Testis (tissue), 3 donors: ENCODE data around the gene HDAC7. TPM values are rescaled to one million over a fixed set of nuclear protein-coding genes. Genes with fewer than 3 reads are reported as not detected.

Source experiments
- DNase-seq: peaks from one replicate; pipeline ENCODE4 v3.0.0-alpha.2; 2019
- H3K27ac ChIP-seq, 2 donors: fragments of 200-600 bp; sonication (generic); one replicate each; pipeline ENCODE4 v1.5.1; 2019
- H3K27me3 ChIP-seq: fragments of 200-600 bp; sonication (generic); one replicate; pipeline ENCODE4 v1.5.1; 2019
- H3K36me3 ChIP-seq: fragments of 200-600 bp; sonication (generic); one replicate; pipeline ENCODE4 v1.5.1; 2017; ENCODE audit warnings: low read depth; ENCODE audit errors: missing control alignments
- H3K4me1 ChIP-seq: fragments of 200-600 bp; sonication (generic); one replicate; pipeline ENCODE4 v1.5.1; 2019
- H3K4me3 ChIP-seq, 2 donors: fragments of 200-600 bp; sonication (generic); one replicate each; pipeline ENCODE4 v1.5.1; 2017 to 2019
- H3K9me3 ChIP-seq: fragments of 200-600 bp; sonication (generic); one replicate; pipeline ENCODE4 v1.5.1; 2017
- CTCF ChIP-seq, 3 experiments: fragments of 450-650 bp in 2 of 3; fragments of 200-600 bp in 1 of 3; sonication (generic) in 1 of 3; IDR thresholded peaks; one replicate each; pipeline ENCODE4 v1.5.1; 2016 to 2019; ENCODE audit warnings: antibody characterized with exemption in 3 of 3, mild to moderate bottlenecking in 2 of 3, moderate library complexity in 1 of 3
- POLR2A ChIP-seq: fragments of 450-650 bp; IDR thresholded peaks from one replicate; pipeline ENCODE4 v1.6.1; 2017; ENCODE audit warnings: antibody characterized with exemption, mild to moderate bottlenecking, moderate library complexity
- WGBS, 2 donors: methylation state at CpG; one replicate each; pipeline ENCODE4 v1.1.5; 2018; 5-methylcytosine and 5-hydroxymethylcytosine counted together
- intact Hi-C: fragments of 100-400 bp; cut with DNase I; formaldehyde crosslinking; loops from one replicate; pipeline ENCODE4 v1.15.1; 2023; ENCODE audit warnings: low total_unique reads
- polyA plus RNA-seq: library from polyadenylated mRNA; stranded (reverse); fragments of 350-450 nt; fragmentation: Illumina TruSeq; extraction: RNeasy Lipid Tissue Mini Kit (QIAGEN cat#74804); gene quantifications from one replicate; pipeline ENCODE4 v1.2.3, GENCODE V29; 2014; ENCODE audit warnings: low read depth, low replicate concordance; ENCODE audit not compliant: insufficient read depth
- total RNA-seq, 2 donors: library from RNA; depleted of rRNA; stranded (reverse); fragments of >200 nt; gene quantifications; one replicate each; pipeline ENCODE4 v1.2.3, GENCODE V29; 2016

HDAC7 gene
- total and polyA plus RNA-seq, 3 donors from 2014 or later: 28.2 to 70.0 (median 39.9) TPM

DNA sequence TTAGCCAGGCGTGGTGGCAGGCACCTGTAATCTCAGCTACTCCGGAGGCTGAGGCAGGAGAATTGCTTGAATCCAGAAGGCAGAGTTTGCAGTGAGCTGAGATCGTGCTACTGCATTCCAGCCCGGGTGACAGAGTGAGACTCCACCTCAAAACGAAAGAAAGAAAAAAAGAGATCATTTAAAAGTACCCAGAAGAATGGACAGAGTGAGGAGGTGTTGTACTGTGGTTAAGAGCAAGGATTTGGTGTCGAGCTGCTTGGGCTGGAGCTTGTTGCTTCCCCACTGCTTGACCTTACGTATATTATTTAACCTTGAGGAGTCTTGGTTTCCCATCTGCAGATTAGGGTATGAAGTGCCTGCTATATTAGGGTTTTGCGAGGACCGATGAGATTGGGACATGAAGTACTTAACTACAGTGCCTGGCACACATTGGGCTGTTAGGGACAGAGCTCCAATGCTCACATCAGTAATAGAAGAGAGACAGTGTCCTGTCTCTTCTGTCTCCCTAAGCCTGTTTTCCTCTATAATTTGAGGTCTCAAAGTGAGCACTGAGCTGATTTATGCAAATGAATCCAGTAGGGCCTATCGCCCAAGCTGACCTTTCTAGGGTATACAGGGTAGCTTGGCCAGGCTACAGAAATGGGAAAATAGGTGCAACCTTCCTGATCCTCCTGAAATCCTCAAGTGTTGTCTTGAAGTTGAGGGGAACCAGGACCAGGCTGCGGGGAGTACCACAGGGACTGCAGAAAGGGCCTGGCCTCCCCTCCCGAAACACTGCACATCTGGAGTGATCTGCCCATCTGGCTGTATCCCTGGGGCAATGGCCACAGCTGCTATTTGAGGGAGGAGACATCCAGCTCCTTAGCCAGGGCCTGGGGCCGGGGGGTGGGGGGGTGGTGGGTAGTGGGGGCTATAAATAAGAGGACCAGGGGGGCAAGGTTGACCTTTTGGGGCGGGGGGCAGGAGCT lies 8.6 kb upstream of the HDAC7 start:
- intact Hi-C loops: no loop called here
- DNase-seq: no peak
- Histone ChIP-seq H3K9me3 (no peaks in the 10 kb centered on the region), H3K4me3 (no peak overlapping the region), H3K27ac (peak overlapping the region in 1 of 2 donors; percentile 79), H3K27me3 (no peaks in the 10 kb centered on the region), H3K4me1 (peaks cover 35% of the 10 kb centered on the region), H3K36me3 (no peaks in the 10 kb centered on the region)
- no peak for TF ChIP-seq POLR2A
- TF ChIP-seq CTCF (IDR thresholded peaks at IDR 0.05): no peak
- WGBS, 2 donors: 61 to 65% methylated on average over 14 of the region's 14 CpGs

GRCh38 chr12:47825173-47825639 lies 5.5 kb upstream of the HDAC7 start:
- WGBS, 2 donors: 71 to 76% methylated on average over 6 of the region's 6 CpGs
- TF ChIP-seq POLR2A: no peak
- peak; percentile 54 for DNase-seq
- Histone ChIP-seq H3K4me3 (no peak overlapping the region), H3K27ac (no peak overlapping the region), H3K27me3 (no peaks in the 10 kb centered on the region), H3K9me3 (no peaks in the 10 kb centered on the region), H3K36me3 (no peaks in the 10 kb centered on the region), H3K4me1 (peaks cover 58% of the 10 kb centered on the region)
- intact Hi-C loops: no loop called here

- Histone ChIP-seq H3K27me3 (no peaks in the 10 kb centered on the region), H3K9me3 (no peaks in the 10 kb centered on the region), H3K36me3 (no peaks in the 10 kb centered on the region), H3K27ac (peak overlapping the region in 1 of 2 donors; percentile 33), H3K4me3 (no peak overlapping the region), H3K4me1 (peaks cover 57% of the 10 kb centered on the region)
- no peak for DNase-seq
- 79 to 83% methylated on average over 3 of the region's 3 CpGs for WGBS, 2 donors
- TF ChIP-seq POLR2A: no peak
- TF ChIP-seq CTCF (IDR thresholded peaks at IDR 0.05): no peak
- intact Hi-C loops: no loop called here
Observed at GRCh38 chr12:47824635-47825034, 4.9 kb upstream of the HDAC7 start.

DNA sequence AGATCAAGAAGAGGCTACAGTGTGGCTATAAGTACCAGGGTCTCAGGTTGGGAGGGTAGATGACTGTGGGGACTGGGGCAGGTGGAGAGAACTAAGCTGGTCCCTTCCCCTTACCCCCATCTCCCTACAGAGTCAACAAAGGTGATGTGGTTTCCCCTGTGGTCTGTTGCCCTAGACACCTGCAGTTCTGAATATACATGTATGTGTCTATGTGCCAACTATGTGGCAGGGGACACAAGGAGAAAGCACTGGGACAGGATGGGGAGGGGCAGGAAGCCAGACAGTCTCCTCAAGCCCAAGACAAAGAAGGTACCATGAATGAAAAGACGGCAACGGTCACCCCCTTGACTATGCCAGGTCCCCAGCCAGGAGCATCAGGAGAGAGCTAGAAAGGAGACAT lies 4.5 kb upstream of the HDAC7 start:
- intact Hi-C loops: no loop called here
- no peak for TF ChIP-seq CTCF (IDR thresholded peaks at IDR 0.05)
- TF ChIP-seq POLR2A: no peak

GRCh38 chr12:47823422-47824086 lies 3.9 kb upstream of the HDAC7 start:
- Histone ChIP-seq H3K36me3 (no peaks in the 10 kb centered on the region), H3K27ac (peak overlapping the region in 1 of 2 donors; percentile 96), H3K4me3 (no peak overlapping the region), H3K9me3 (no peaks in the 10 kb centered on the region), H3K4me1 (peaks cover 50% of the 10 kb centered on the region), H3K27me3 (no peaks in the 10 kb centered on the region)
- TF ChIP-seq POLR2A (no peak), CTCF (IDR thresholded peaks at IDR 0.05) (no peak)
- DNase-seq: no peak
- 67 to 76% methylated on average over 4 to 5 of the region's 5 CpGs for WGBS, 2 donors
- intact Hi-C loops: no loop called here

More for the DNA sequence above, 4.5 kb upstream of the HDAC7 start:
- Histone ChIP-seq H3K4me3 (no peak overlapping the region), H3K27me3 (no peaks in the 10 kb centered on the region), H3K9me3 (no peaks in the 10 kb centered on the region), H3K4me1 (peaks cover 52% of the 10 kb centered on the region), H3K27ac (peak overlapping the region in 1 of 2 donors; percentile 33), H3K36me3 (no peaks in the 10 kb centered on the region)
- 84 to 91% methylated on average over 2 of the region's 2 CpGs for WGBS, 2 donors
- no peak for DNase-seq
